ENCODE measurements around the gene WDR35.
"Not testable (repeated sequence)": the region's sequence is repeated elsewhere in the genome, so short reads cannot be mapped to it uniquely, and the experiment has no call there.

Gene WDR35

GRCh38 chr2:19882286-19882685, 107.6 kb downstream of the WDR35 start:
- DNase-seq (ENCODE audit: insufficient read length, low spot score) (no peak), FAIRE-seq (no peak)
- no peak for TF ChIP-seq CTCF (IDR thresholded peaks at IDR 0.05; ENCODE audit: insufficient read depth, missing control alignments)

GRCh38 chr2:19881908-19882265, 108.0 kb downstream of the WDR35 start:
- DNase-seq (ENCODE audit: insufficient read length, low spot score) (no peak), FAIRE-seq (no peak)
- TF ChIP-seq CTCF (IDR thresholded peaks at IDR 0.05; ENCODE audit: insufficient read depth, missing control alignments) = no peak

GRCh38 chr2:19881221-19881907, 108.5 kb downstream of the WDR35 start:
- TF ChIP-seq CTCF (IDR thresholded peaks at IDR 0.05; ENCODE audit: insufficient read depth, missing control alignments) = no peak
- DNase-seq (ENCODE audit: insufficient read length, low spot score) (no peak), FAIRE-seq (no peak)

- FAIRE-seq; DNase-seq (ENCODE audit: insufficient read length, low spot score): not testable (repeated sequence)
Observed at GRCh38 chr2:19880191-19880590, 109.7 kb downstream of the WDR35 start.

- FAIRE-seq (no peak), DNase-seq (ENCODE audit: insufficient read length, low spot score) (no peak)
- no peak for TF ChIP-seq CTCF (IDR thresholded peaks at IDR 0.05; ENCODE audit: insufficient read depth, missing control alignments)
Observed at GRCh38 chr2:19879120-19879519, 110.8 kb downstream of the WDR35 start.

- no peak for TF ChIP-seq CTCF (IDR thresholded peaks at IDR 0.05; ENCODE audit: insufficient read depth, missing control alignments)
- DNase-seq (ENCODE audit: insufficient read length, low spot score) (no peak), FAIRE-seq (no peak)
Observed at GRCh38 chr2:19878268-19879046, 111.4 kb downstream of the WDR35 start.

GRCh38 chr2:19876751-19877150, 113.2 kb downstream of the WDR35 start:
- no peak for TF ChIP-seq CTCF (IDR thresholded peaks at IDR 0.05; ENCODE audit: insufficient read depth, missing control alignments)
- DNase-seq (ENCODE audit: insufficient read length, low spot score) (no peak), FAIRE-seq (no peak)
